Right renal cortex interstitium (tissue), 3 donors: ENCODE results near the gene QTRT2. TPM values are rescaled to one million over a fixed set of nuclear protein-coding genes. Genes with fewer than 3 reads are reported as not detected.

ENCODE experiments used
- DNase-seq, 3 donors: peaks; one replicate each; pipeline ENCODE4 v3.0.0-alpha.2; 2013; ENCODE audit warnings: low read depth in 3 of 3, low spot score in 2 of 3
- polyA plus RNA-seq, 3 donors: library from polyadenylated mRNA; unstranded; fragments of 120-200 nt; gene quantifications; one replicate each; pipeline ENCODE4 v1.2.1, GENCODE V29; 2013; ENCODE audit not compliant: insufficient read length in 3 of 3

Gene QTRT2
- polyA plus RNA-seq, 3 donors, result 24.9 to 26.4 (median 24.9) TPM

DNA sequence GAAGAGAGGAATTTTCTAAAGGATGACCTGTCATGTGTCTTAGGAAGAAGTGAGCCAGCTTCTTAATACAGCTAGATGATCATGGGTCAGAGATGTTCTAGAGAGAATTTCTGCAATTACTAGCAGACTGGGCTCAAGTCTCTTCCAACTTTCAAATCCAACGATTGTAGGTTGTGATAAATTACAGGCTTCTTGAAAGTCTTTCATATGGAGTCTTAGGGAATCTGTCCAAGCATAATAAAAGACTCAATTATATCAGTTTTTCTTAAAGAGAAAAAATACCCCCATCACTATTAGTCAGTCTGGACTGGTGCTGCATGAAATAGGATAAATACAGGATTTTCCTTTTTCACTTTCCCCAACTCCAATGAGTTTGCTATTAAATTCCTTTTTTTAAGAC lies 63.2 kb downstream of the QTRT2 start:
- no peak for DNase-seq

- no peak for DNase-seq
Observed at GRCh38 chr3:114120211-114120610, 63.7 kb downstream of the QTRT2 start.

DNA sequence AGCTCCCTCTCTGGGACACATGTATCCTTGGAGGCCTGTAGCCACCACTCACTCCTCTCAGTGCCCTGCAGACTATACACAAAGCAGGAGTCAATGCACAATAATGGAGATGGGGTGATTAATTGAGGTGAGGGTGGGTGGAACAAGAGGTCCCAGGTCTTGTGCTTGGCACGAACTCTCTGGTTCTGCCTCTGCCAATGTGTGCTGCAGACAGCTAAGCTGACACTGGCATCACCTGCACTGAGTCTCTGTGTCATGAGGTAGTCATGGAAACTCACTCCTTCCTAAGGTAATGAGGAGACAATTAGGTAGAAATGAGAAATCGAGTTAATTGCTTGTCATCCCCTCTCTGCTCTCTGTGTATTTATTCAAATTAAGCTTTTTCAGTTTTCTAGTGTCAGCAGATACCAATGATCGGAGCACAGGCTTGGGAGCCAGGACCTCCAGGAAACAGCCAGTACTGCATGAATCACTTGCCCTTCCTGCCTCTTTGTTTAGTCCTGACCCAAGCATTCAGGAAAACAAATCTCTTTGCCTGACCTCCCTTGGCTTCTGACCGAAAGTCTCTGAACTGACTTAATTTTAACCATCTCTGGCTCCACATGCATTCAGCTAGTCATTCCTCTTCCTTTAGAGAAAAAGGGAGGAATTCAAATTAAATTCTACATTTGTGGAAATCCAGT lies 65.6 kb downstream of the QTRT2 start:
- no peak for DNase-seq

GRCh38 chr3:114126461-114126860 lies 69.9 kb downstream of the QTRT2 start:
- DNase-seq, result no peak

- no peak for DNase-seq
Observed at GRCh38 chr3:114127517-114127916, 71.0 kb downstream of the QTRT2 start.

DNA sequence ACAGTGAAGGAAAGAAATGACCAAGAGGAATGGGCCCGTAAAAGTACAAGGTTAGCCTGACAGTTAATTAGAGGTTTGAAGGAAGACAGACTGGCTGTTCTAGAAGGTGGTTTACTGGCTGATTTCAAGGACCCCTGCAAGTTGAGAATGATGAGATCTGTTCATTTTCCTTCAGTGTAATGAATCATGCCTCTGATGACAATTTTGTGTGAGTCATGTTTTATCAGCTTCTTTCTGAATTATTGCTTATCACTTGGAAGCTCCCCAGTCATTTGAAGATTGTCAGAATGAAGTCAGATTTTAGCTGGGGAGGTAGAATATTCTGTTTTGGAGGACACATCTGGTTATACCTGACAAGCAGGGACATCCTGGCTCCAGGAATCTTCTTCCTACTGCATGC lies 71.7 kb downstream of the QTRT2 start:
- DNase-seq, result no peak

GRCh38 chr3:114128826-114129225 lies 72.3 kb downstream of the QTRT2 start:
- no peak for DNase-seq

DNA sequence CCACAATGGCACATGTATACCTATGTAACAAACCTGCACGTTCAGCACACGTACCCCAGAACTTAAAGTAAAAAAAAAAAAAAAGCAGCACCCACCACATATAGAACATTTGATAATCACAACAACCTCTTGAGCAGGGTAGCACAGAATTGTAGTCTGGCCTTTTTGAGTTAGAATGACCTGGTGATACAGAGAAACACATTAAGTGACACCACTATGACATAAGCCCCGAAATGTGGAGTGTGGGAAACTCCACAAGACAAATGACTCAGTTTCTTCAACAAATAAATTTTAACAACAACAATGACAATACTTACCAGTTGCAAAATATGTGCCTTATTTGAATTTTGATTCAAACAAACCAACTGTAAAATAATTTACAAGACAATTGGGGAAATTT lies 76.0 kb downstream of the QTRT2 start:
- no peak for DNase-seq

DNA sequence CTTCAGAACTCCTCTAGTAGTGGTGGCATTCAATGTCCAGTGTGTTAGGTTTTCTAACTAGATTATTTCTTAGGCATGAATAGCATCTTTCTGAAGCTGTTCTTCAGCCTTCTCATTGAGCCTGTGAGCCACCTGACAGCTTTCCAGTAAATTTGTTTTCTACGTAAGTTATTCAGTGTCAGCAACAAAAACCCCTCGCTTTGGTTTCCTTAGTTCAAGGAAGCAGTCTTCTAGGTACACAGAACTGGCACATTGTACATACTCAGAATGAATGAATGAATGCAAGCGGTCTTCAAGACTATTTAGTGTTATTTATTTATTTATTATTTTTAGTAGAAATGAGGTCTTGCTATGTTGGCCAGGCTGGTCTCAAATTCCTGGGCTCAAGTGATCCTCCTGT lies 77.4 kb downstream of the QTRT2 start:
- no peak for DNase-seq

Other genes starting within 250 kb of the QTRT2 start
- gene GRAMD1C, start 217.9 kb upstream of the QTRT2 start, polyA plus RNA-seq, result 10 to 100 TPM; 19.7 to 38.6 (median 24.1) TPM
- gene ZDHHC23, start 108.7 kb upstream of the QTRT2 start, polyA plus RNA-seq, result 10 to 100 TPM; 10.1 to 11.4 (median 10.8) TPM
- gene CCDC191, start 211 bp upstream of the QTRT2 start, polyA plus RNA-seq, result 10 to 100 TPM; 14.3 to 20.1 (median 15.5) TPM
- gene DRD3, start 122.3 kb downstream of the QTRT2 start, polyA plus RNA-seq, result not detected
- under 1 TPM in 1 of 3 donors, not detected in 2; 0.06 TPM for gene ZNF80, start 180.8 kb downstream of the QTRT2 start, polyA plus RNA-seq
- under 1 TPM in 2 of 3 donors, not detected in 1; 0.06 to 0.07 TPM for gene TIGIT, start 237.3 kb downstream of the QTRT2 start, polyA plus RNA-seq